Measurements from ENCODE around the gene DCP1A. TPM values are rescaled to one million over a fixed set of nuclear protein-coding genes. Genes with fewer than 3 reads are reported as not detected.

Gene DCP1A
- total RNA-seq, 2 experiments from 2014 or later: 21.8 to 23.2 TPM

- TF ChIP-seq EZH2phosphoT487 (IDR thresholded peaks at IDR 0.05; ENCODE audit: borderline replicate concordance, low read depth, low read length) (no peak), CTCF (conservative IDR thresholded peaks at IDR 0.05; ENCODE audit: low read length) (no peak)
- Histone ChIP-seq H3K9me3 (ENCODE audit: low read length) (no peaks in the 10 kb centered on the region), H2AFZ (ENCODE audit: low read length) (no peak overlapping the region), H3K36me3 (ENCODE audit: insufficient read depth, low read length) (peaks cover 20% of the 10 kb centered on the region), H3K4me2 (ENCODE audit: low read length) (no peak overlapping the region), H3K79me2 (ENCODE audit: insufficient read depth, low read depth, low read length) (no peaks in the 10 kb centered on the region), H3K9me2 (ENCODE audit: insufficient read depth, low read length) (no peaks in the 10 kb centered on the region), H3K27ac (ENCODE audit: low read depth, low read length, poor library complexity, severe bottlenecking) (no peak overlapping the region), H4K20me1 (ENCODE audit: insufficient read depth, low read length) (no peaks in the 10 kb centered on the region), H3K4me3 (ENCODE audit: low read depth, low read length, poor library complexity, severe bottlenecking) (no peak overlapping the region), H3K4me1 (ENCODE audit: insufficient read depth, low read length, poor library complexity, severe bottlenecking) (no peaks in the 10 kb centered on the region)
- POLR2A ChIA-PET: no interaction called here
- no TSS peak for BruUV-seq (replicated peaks)
- no peak for DNase-seq (ENCODE audit: low spot score)
- CTCF ChIA-PET (ENCODE audit: unreplicated experiment): no interaction called here
- intact Hi-C loops (cut with micrococcal nuclease; ENCODE audit: unreplicated experiment): loop anchor here (10.0 kb wide), 1 partner anchor 221 kb away; no protein-coding TSS in a partner anchor
Measured at GRCh38 chr3:53293867-53294266, 53.5 kb downstream of the DCP1A start.

GRCh38 chr3:53288214-53288613 is 59.1 kb downstream of the DCP1A start:
- Histone ChIP-seq H3K4me1 (ENCODE audit: insufficient read depth, low read length, poor library complexity, severe bottlenecking) (no peaks in the 10 kb centered on the region), H4K20me1 (ENCODE audit: insufficient read depth, low read length) (no peaks in the 10 kb centered on the region), H3K9me3 (ENCODE audit: low read length) (no peaks in the 10 kb centered on the region), H3K4me3 (ENCODE audit: low read depth, low read length, poor library complexity, severe bottlenecking) (no peak overlapping the region), H3K79me2 (ENCODE audit: insufficient read depth, low read depth, low read length) (no peaks in the 10 kb centered on the region), H2AFZ (ENCODE audit: low read length) (no peak overlapping the region), H3K4me2 (ENCODE audit: low read length) (no peak overlapping the region), H3K9me2 (ENCODE audit: insufficient read depth, low read length) (no peaks in the 10 kb centered on the region), H3K36me3 (ENCODE audit: insufficient read depth, low read length) (peaks cover 40% of the 10 kb centered on the region; the same call in 1 of the 2 replicates), H3K27ac (ENCODE audit: low read depth, low read length, poor library complexity, severe bottlenecking) (no peak overlapping the region)
- POLR2A ChIA-PET: interaction anchor here (0.7 kb wide), 2 partner anchors 57 to 186 kb away, joined by 3 read pairs; no protein-coding TSS in a partner anchor
- CTCF ChIA-PET (ENCODE audit: unreplicated experiment): no interaction called here
- DNase-seq (ENCODE audit: low spot score): no peak
- intact Hi-C loops (cut with micrococcal nuclease; ENCODE audit: unreplicated experiment): no loop called here
- BruUV-seq (replicated peaks): no TSS peak
- TF ChIP-seq CTCF (conservative IDR thresholded peaks at IDR 0.05; ENCODE audit: low read length) (no peak), EZH2phosphoT487 (IDR thresholded peaks at IDR 0.05; ENCODE audit: borderline replicate concordance, low read depth, low read length) (no peak)

- Histone ChIP-seq H4K20me1 (ENCODE audit: insufficient read depth, low read length) (no peaks in the 10 kb centered on the region), H3K79me2 (ENCODE audit: insufficient read depth, low read depth, low read length) (no peaks in the 10 kb centered on the region), H3K27ac (ENCODE audit: low read depth, low read length, poor library complexity, severe bottlenecking) (no peak overlapping the region), H3K4me1 (ENCODE audit: insufficient read depth, low read length, poor library complexity, severe bottlenecking) (no peaks in the 10 kb centered on the region), H2AFZ (ENCODE audit: low read length) (no peak overlapping the region), H3K9me2 (ENCODE audit: insufficient read depth, low read length) (no peaks in the 10 kb centered on the region), H3K4me2 (ENCODE audit: low read length) (no peak overlapping the region), H3K36me3 (ENCODE audit: insufficient read depth, low read length) (peaks cover 34% of the 10 kb centered on the region; the same call in 1 of the 2 replicates), H3K4me3 (ENCODE audit: low read depth, low read length, poor library complexity, severe bottlenecking) (no peak overlapping the region), H3K9me3 (ENCODE audit: low read length) (no peaks in the 10 kb centered on the region)
- TF ChIP-seq CTCF (conservative IDR thresholded peaks at IDR 0.05; ENCODE audit: low read length): no peak
- no peak for TF ChIP-seq EZH2phosphoT487 (IDR thresholded peaks at IDR 0.05; ENCODE audit: borderline replicate concordance, low read depth, low read length)
- DNase-seq (ENCODE audit: low spot score): no peak
- POLR2A ChIA-PET: interaction anchor here (0.6 to 1.0 kb wide), 3 partner anchors 8 to 226 kb away, joined by 3 to 6 read pairs (median 3); no protein-coding TSS in a partner anchor
- intact Hi-C loops (cut with micrococcal nuclease; ENCODE audit: unreplicated experiment): no loop called here
- BruUV-seq (replicated peaks): TSS peak; percentile 36
- CTCF ChIA-PET (ENCODE audit: unreplicated experiment): no interaction called here
Measured at GRCh38 chr3:53287131-53287629, 60.2 kb downstream of the DCP1A start.

Measured in OCI-LY7 (cell line).